H9 (cell line): ENCODE measurements around the gene UNC5A. TPM values are rescaled to one million over a fixed set of nuclear protein-coding genes. Genes with fewer than 3 reads are reported as not detected.

Source experiments
- DNase-seq: peaks from one replicate; pipeline ENCODE4 v3.0.0-alpha.2; 2017
- H2AFZ ChIP-seq: one replicate; pipeline ENCODE4 v1.6.1; 2013; ENCODE audit warnings: mild to moderate bottlenecking, low read length, control low read depth, moderate library complexity
- H2AK5ac ChIP-seq: 2 replicates; pipeline ENCODE4 v1.6.1; 2013; ENCODE audit warnings: low read length, control low read depth, mixed read lengths; ENCODE audit not compliant: insufficient read length
- H2BK120ac ChIP-seq: one replicate; pipeline ENCODE4 v1.6.1; 2013; ENCODE audit warnings: low read depth, mild to moderate bottlenecking, low read length, control low read depth, inconsistent platforms; ENCODE audit not compliant: poor library complexity, severe bottlenecking
- H2BK12ac ChIP-seq: 2 replicates; pipeline ENCODE4 v1.6.1; 2013; ENCODE audit warnings: low read length, control low read depth, mixed read lengths, low read depth; ENCODE audit not compliant: insufficient read length
- H2BK15ac ChIP-seq: 2 replicates; pipeline ENCODE4 v1.6.1; 2013; ENCODE audit warnings: low read depth, low read length, control low read depth
- H2BK20ac ChIP-seq: one replicate; pipeline ENCODE4 v1.6.1; 2013; ENCODE audit warnings: low read depth, mild to moderate bottlenecking, low read length, control low read depth, inconsistent platforms; ENCODE audit not compliant: poor library complexity, severe bottlenecking
- H2BK5ac ChIP-seq: 2 replicates; pipeline ENCODE4 v1.6.1; 2013; ENCODE audit warnings: low read length, control low read depth, mixed read lengths; ENCODE audit not compliant: insufficient read length
- H3K14ac ChIP-seq: 2 replicates; pipeline ENCODE4 v1.6.1; 2013; ENCODE audit warnings: low read length, control low read depth; ENCODE audit not compliant: insufficient read depth
- H3K18ac ChIP-seq: 2 replicates; pipeline ENCODE4 v1.6.1; 2013; ENCODE audit warnings: low read depth, mild to moderate bottlenecking, mixed read lengths, low read length, control low read depth; ENCODE audit not compliant: insufficient read length
- H3K23ac ChIP-seq: 2 replicates; pipeline ENCODE4 v1.6.1; 2013; ENCODE audit warnings: low read length, control low read depth, mixed read lengths, low read depth; ENCODE audit not compliant: insufficient read length
- H3K23me2 ChIP-seq: 2 replicates; pipeline ENCODE4 v1.6.1; 2013; ENCODE audit warnings: low read depth, mild to moderate bottlenecking, mixed read lengths, low read length, control low read depth; ENCODE audit not compliant: insufficient read length, poor library complexity, severe bottlenecking
- H3K27ac ChIP-seq: 2 replicates; pipeline ENCODE4 v1.5.1; 2013; ENCODE audit warnings: low read length, control low read depth, mixed read lengths, low read depth; ENCODE audit not compliant: insufficient read length
- H3K27me3 ChIP-seq: 2 replicates; pipeline ENCODE4 v1.6.1; 2013; ENCODE audit warnings: low read length, control low read depth, inconsistent platforms; ENCODE audit not compliant: insufficient read depth
- H3K4ac ChIP-seq: 2 replicates; pipeline ENCODE4 v1.6.1; 2013; ENCODE audit warnings: low read depth, mild to moderate bottlenecking, control low read depth, inconsistent platforms, low read length, moderate library complexity
- H3K4me1 ChIP-seq: 2 replicates; pipeline ENCODE4 v1.6.1; 2013; ENCODE audit warnings: low read length, control low read depth, inconsistent platforms; ENCODE audit not compliant: insufficient read depth
- H3K4me2 ChIP-seq: 2 replicates; pipeline ENCODE4 v1.6.1; 2013; ENCODE audit warnings: low read length, control low read depth, mixed read lengths; ENCODE audit not compliant: insufficient read length, insufficient read depth
- H3K56ac ChIP-seq: 2 replicates; pipeline ENCODE4 v1.6.1; 2013; ENCODE audit warnings: low read depth, mild to moderate bottlenecking, mixed read lengths, low read length, control low read depth; ENCODE audit not compliant: insufficient read length
- H3K79me1 ChIP-seq: 2 replicates; pipeline ENCODE4 v1.6.1; 2013; ENCODE audit warnings: low read depth, mild to moderate bottlenecking, moderate library complexity, low read length, control low read depth, inconsistent platforms; ENCODE audit not compliant: insufficient read depth, poor library complexity, severe bottlenecking
- H3K79me2 ChIP-seq: 2 replicates; pipeline ENCODE4 v1.6.1; 2013; ENCODE audit warnings: low read length, control low read depth, inconsistent platforms; ENCODE audit not compliant: insufficient read depth
- H3K9ac ChIP-seq: 2 replicates; pipeline ENCODE4 v1.6.1; 2013; ENCODE audit warnings: low read length, control low read depth, mixed read lengths; ENCODE audit not compliant: insufficient read length; ENCODE audit errors: extremely low read depth
- H3K9me3 ChIP-seq: one replicate; pipeline ENCODE4 v1.6.1; 2013; ENCODE audit warnings: low read depth, low read length, inconsistent platforms; ENCODE audit not compliant: control insufficient read depth
- H3T11ph ChIP-seq: one replicate; pipeline ENCODE4 v1.6.1; 2013; ENCODE audit warnings: mild to moderate bottlenecking, low read length, control low read depth, inconsistent platforms
- H4K20me1 ChIP-seq: one replicate; pipeline ENCODE4 v1.6.1; 2013; ENCODE audit not compliant: control insufficient read depth, insufficient read length, insufficient read depth
- H4K5ac ChIP-seq: 2 replicates; pipeline ENCODE4 v1.6.1; 2013; ENCODE audit warnings: low read depth, mild to moderate bottlenecking, mixed read lengths, low read length, control low read depth; ENCODE audit not compliant: insufficient read length
- H4K8ac ChIP-seq: replicated peaks from 2 replicates; pipeline ENCODE4 v1.6.1; 2013; ENCODE audit warnings: low read length, control low read depth, mixed read lengths, low read depth; ENCODE audit not compliant: insufficient read length
- H4K91ac ChIP-seq: 2 replicates; pipeline ENCODE4 v1.6.1; 2013; ENCODE audit warnings: low read depth, mild to moderate bottlenecking, moderate library complexity, mixed read lengths, low read length, control low read depth; ENCODE audit not compliant: insufficient read length
- H3K27ac Mint-ChIP-seq, 3 experiments: 2 replicates in 2 of 3; 3 replicates in 1 of 3; pipeline ENCODE4 v1.8.0; 2020 to 2021; ENCODE audit warnings: mixed read lengths in 3 of 3, mild to moderate bottlenecking in 1 of 3, moderate library complexity in 1 of 3
- H3K27me3 Mint-ChIP-seq: 2 replicates; pipeline ENCODE4 v1.8.0; 2021; ENCODE audit warnings: low read depth, mild to moderate bottlenecking, moderate library complexity, mixed read lengths
- H3K36me3 Mint-ChIP-seq, 3 experiments: 2 replicates in 2 of 3; 3 replicates in 1 of 3; pipeline ENCODE4 v1.8.0; 2020 to 2021; ENCODE audit warnings: low read depth in 3 of 3, mixed read lengths in 3 of 3; ENCODE audit not compliant: insufficient read depth in 1 of 3
- H3K4me1 Mint-ChIP-seq, 2 experiments: 2 replicates each; pipeline ENCODE4 v1.8.0; 2020; ENCODE audit warnings: mixed read lengths in 2 of 2
- H3K4me3 Mint-ChIP-seq, 2 experiments: 2 replicates in 1 of 2; 3 replicates in 1 of 2; pipeline ENCODE4 v1.8.0; 2020 to 2021; ENCODE audit warnings: mild to moderate bottlenecking in 2 of 2, mixed read lengths in 2 of 2, moderate library complexity in 1 of 2
- H3K9me3 Mint-ChIP-seq, 2 experiments: 2 replicates in 1 of 2; 3 replicates in 1 of 2; pipeline ENCODE4 v1.8.0; 2020; ENCODE audit warnings: mild to moderate bottlenecking in 2 of 2, mixed read lengths in 2 of 2, moderate library complexity in 1 of 2
- CTCF ChIP-seq: fragments of 200-600 bp; sonication (generic); conservative IDR thresholded peaks from 3 replicates; pipeline ENCODE4 v1.8.0; 2021; ENCODE audit warnings: antibody characterized with exemption, mild to moderate bottlenecking
- WGBS: extraction: QIAGEN DNeasy Blood & Tissue Kit; methylation state at CpG from one replicate; pipeline ENCODE4 v1.1.7; 2013; ENCODE audit warnings: missing lambda C conversion rate, low lambda C conversion rate, mixed read lengths; ENCODE audit not compliant: insufficient read length; ENCODE audit errors: extremely low coverage; 5-methylcytosine and 5-hydroxymethylcytosine counted together
- total RNA-seq: library from RNA; stranded (reverse); gene quantifications from 2 replicates; pipeline ENCODE4 v1.2.1, GENCODE V29; 2021

Gene UNC5A
- total RNA-seq, 1 experiment from 2014 or later = 4.4 TPM

GRCh38 chr5:176798949-176799348, 11.4 kb upstream of the UNC5A start:
- WGBS = no CpG with 5 or more reads among the region's 12 CpGs
- Histone ChIP-seq H2BK5ac (no peak overlapping the region), H3K79me2 (no peaks in the 10 kb centered on the region), H4K8ac (no peak overlapping the region), H3K14ac (no peak overlapping the region), H3K4me1 (no peaks in the 10 kb centered on the region), H3K23me2 (no peaks in the 10 kb centered on the region), H4K91ac (no peak overlapping the region), H2AK5ac (no peak overlapping the region), H3K18ac (no peak overlapping the region), H2BK15ac (no peak overlapping the region), H2BK20ac (no peak overlapping the region), H3K27me3 (no peaks in the 10 kb centered on the region), H3K4me2 (no peak overlapping the region), H3K23ac (no peak overlapping the region), H3K56ac (no peak overlapping the region), H4K5ac (no peak overlapping the region), H3K9me3 (no peaks in the 10 kb centered on the region), H3K4ac (no peak overlapping the region), H2AFZ (no peak overlapping the region), H3K79me1 (no peaks in the 10 kb centered on the region), H2BK120ac (no peak overlapping the region), H3K9ac (no peak overlapping the region), H3T11ph (no peak overlapping the region), H4K20me1 (no peaks in the 10 kb centered on the region), H3K27ac (no peak overlapping the region), H2BK12ac (no peak overlapping the region)
- Mint-ChIP-seq H3K27ac (no peak overlapping the region), H3K4me1 (peaks cover 18 to 20% of the 10 kb centered on the region in 2 experiments), H3K27me3 (peaks cover 18% of the 10 kb centered on the region), H3K9me3 (no peaks in the 10 kb centered on the region; a peak in 2 of 5 replicates), H3K36me3 (no peaks in the 10 kb centered on the region), H3K4me3 (no peak overlapping the region)
- no peak for DNase-seq
- TF ChIP-seq CTCF = no peak
